Measurements from ENCODE around the gene CERK. TPM values are rescaled to one million over a fixed set of nuclear protein-coding genes. Genes with fewer than 3 reads are reported as not detected.

CERK gene
- total and polyA plus RNA-seq, 7 donors = 13.0 to 38.1 (median 26.9) TPM

DNA sequence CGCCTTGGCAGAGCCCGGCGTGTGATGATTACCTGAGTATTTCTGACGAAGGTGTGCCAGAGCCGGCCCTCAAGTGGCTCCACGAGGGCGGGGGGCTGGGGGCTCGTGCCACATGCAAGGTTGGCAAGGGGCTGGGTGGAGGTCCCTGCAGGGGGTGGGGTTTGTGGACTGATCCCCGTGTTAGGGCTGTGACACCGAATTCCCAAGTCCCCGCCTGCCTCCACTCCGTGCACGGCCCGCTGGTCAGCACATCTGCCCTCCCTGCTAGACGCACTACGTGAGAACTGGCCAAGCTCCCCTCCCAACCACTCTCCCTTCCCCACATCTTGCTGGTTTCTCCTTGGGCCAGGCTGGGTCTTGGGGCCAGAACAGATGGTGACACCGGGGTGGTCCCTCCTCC lies 83.6 kb downstream of the CERK start:
- TF ChIP-seq, protein P1, sequence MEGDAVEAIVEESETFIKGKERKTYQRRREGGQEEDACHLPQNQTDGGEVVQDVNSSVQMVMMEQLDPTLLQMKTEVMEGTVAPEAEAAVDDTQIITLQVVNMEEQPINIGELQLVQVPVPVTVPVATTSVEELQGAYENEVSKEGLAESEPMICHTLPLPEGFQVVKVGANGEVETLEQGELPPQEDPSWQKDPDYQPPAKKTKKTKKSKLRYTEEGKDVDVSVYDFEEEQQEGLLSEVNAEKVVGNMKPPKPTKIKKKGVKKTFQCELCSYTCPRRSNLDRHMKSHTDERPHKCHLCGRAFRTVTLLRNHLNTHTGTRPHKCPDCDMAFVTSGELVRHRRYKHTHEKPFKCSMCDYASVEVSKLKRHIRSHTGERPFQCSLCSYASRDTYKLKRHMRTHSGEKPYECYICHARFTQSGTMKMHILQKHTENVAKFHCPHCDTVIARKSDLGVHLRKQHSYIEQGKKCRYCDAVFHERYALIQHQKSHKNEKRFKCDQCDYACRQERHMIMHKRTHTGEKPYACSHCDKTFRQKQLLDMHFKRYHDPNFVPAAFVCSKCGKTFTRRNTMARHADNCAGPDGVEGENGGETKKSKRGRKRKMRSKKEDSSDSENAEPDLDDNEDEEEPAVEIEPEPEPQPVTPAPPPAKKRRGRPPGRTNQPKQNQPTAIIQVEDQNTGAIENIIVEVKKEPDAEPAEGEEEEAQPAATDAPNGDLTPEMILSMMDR (IDR thresholded peaks at IDR 0.05) = no peak
- intact Hi-C loops (cut with DNase I) = no loop called here
- Histone ChIP-seq H3K36me3 (ENCODE audit: insufficient read depth in 1 of 2, low read depth in 1 of 2) (no peaks in the 10 kb centered on the region), H3K9me3 (no peaks in the 10 kb centered on the region), H3K4me1 (peaks cover 40% of the 10 kb centered on the region), H3K27me3 (ENCODE audit: insufficient read depth in 3 of 3, low read length in 2 of 3) (no peaks in the 10 kb centered on the region), H3K4me3 (no peak overlapping the region), H3K27ac (no peak overlapping the region)
- DNase-seq (no peak), ATAC-seq (no peak)
- WGBS, 3 donors = 89 to 96% (median 93%) methylated on average over 16 to 17 of the region's 17 CpGs

DNA sequence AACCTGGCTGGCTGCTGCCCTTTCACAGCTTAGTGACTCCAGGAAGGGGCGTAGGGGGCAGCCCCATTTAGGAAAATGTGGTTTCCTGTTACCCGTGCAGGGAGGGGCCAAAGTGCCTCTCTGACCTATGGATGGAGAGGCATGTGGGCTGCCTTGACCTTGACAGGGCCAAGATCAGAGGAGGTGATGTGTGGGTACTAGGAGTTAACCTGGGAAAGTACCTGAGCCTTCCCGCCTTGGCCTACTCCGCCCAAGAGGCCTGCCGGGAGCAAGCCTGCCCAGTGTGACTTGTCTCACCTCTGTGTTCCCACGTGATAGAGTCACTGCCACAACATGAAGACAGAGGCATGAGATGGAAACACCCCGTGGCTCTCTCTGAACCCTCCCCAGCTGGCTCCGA lies 84.5 kb downstream of the CERK start:
- no peaks in the 10 kb centered on the region for H3K9me3 ChIP-seq
- WGBS, 3 donors = 74 to 84% (median 77%) methylated on average over 8 of the region's 8 CpGs
- DNase-seq (no peak), ATAC-seq (no peak)
- H3K4me1 ChIP-seq = peaks cover 43% of the 10 kb centered on the region
- no peak overlapping the region for H3K4me3 ChIP-seq
- H3K27ac ChIP-seq = peak overlapping the region; percentile 23
- no peaks in the 10 kb centered on the region for H3K27me3 ChIP-seq (ENCODE audit: insufficient read depth in 3 of 3, low read length in 2 of 3)
- no peaks in the 10 kb centered on the region for H3K36me3 ChIP-seq (ENCODE audit: insufficient read depth in 1 of 2, low read depth in 1 of 2)
- TF ChIP-seq, protein P1 (IDR thresholded peaks at IDR 0.05) = no peak
- intact Hi-C loops (cut with DNase I) = no loop called here

DNA sequence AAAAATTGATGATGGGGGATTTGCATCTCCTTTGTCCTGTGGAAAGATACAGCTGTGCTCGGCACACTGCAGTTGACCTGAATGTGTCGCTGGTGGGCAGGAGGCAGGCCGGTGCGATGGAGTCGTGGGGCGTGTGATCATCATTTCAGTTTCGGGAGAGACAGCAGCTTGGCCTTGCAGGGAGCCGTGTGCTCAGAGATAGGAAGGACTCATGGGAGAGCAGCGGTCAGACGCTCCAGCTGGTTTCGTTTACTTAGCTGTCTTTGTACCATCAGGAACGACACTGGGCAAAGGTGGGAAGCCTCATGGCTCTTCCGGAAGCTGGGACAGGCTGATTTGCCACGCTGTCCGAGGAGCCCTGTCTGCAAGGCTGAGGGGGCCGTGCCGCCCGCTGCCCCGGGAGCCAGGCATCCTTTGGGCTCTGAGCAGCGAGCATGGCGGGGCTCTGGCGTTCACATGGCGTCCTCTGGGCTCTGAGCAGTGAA lies 85.2 kb downstream of the CERK start:
- ATAC-seq (no peak), DNase-seq (no peak)
- H3K4me3 ChIP-seq = no peak overlapping the region
- H3K36me3 ChIP-seq (ENCODE audit: insufficient read depth in 1 of 2, low read depth in 1 of 2) = no peaks in the 10 kb centered on the region
- no peaks in the 10 kb centered on the region for H3K9me3 ChIP-seq
- TF ChIP-seq, protein P1 (IDR thresholded peaks at IDR 0.05) = no peak
- peak overlapping the region; percentile 23 for H3K27ac ChIP-seq
- H3K4me1 ChIP-seq = peaks cover 43% of the 10 kb centered on the region
- WGBS, 3 donors = 72 to 77% (median 76%) methylated on average over 23 of the region's 23 CpGs
- intact Hi-C loops (cut with DNase I) = no loop called here
- no peaks in the 10 kb centered on the region for H3K27me3 ChIP-seq (ENCODE audit: insufficient read depth in 3 of 3, low read length in 2 of 3)

GRCh38 chr22:46652081-46652846 lies 85.8 kb downstream of the CERK start:
- Histone ChIP-seq H3K36me3 (ENCODE audit: insufficient read depth in 1 of 2, low read depth in 1 of 2) (no peaks in the 10 kb centered on the region), H3K4me3 (no peak overlapping the region), H3K4me1 (peaks cover 43% of the 10 kb centered on the region), H3K27me3 (ENCODE audit: insufficient read depth in 3 of 3, low read length in 2 of 3) (no peaks in the 10 kb centered on the region), H3K9me3 (no peaks in the 10 kb centered on the region), H3K27ac (peak overlapping the region; percentile 23)
- WGBS, 3 donors = 62 to 65% (median 64%) methylated on average over 22 of the region's 22 CpGs
- DNase-seq (peak in 1 of 2 donors; percentile 73), ATAC-seq (no peak)
- TF ChIP-seq, protein P1 (IDR thresholded peaks at IDR 0.05) = no peak
- intact Hi-C loops (cut with DNase I) = no loop called here

Measured in psoas muscle (tissue), 8 donors.